Natural killer cell (primary cell): Measurements from ENCODE around the gene ASIP. TPM values are rescaled to one million over a fixed set of nuclear protein-coding genes. Genes with fewer than 3 reads are reported as not detected.

Experiments used
- ATAC-seq, 3 donors: fragments of 150-1000 bp in 2 of 3; fragments of 200-7000 bp in 1 of 3; cut with Tn5 transposase; 1 replicate in 1 of 3; 2 replicates in 2 of 3; pipeline ENCODE4 v1.10.0; 2021; ENCODE audit warnings: mild to moderate bottlenecking in 2 of 3, moderate library complexity in 2 of 3
- DNase-seq, 2 donors: peaks; one replicate each; pipeline versions ENCODE4 v3.0.0 to v3.0.0-alpha.2; 2013 to 2021; ENCODE audit warnings: mixed read lengths in 1 of 2
- H3K27ac ChIP-seq: one replicate; pipeline ENCODE4 v1.5.1; 2013; ENCODE audit warnings: mild to moderate bottlenecking, low read length
- H3K27me3 ChIP-seq: one replicate; pipeline ENCODE4 v1.6.1; 2013; ENCODE audit warnings: low read length; ENCODE audit not compliant: control insufficient read depth, insufficient read depth
- H3K36me3 ChIP-seq: one replicate; pipeline ENCODE4 v1.6.1; 2013; ENCODE audit warnings: low read length; ENCODE audit not compliant: control insufficient read depth, insufficient read depth
- H3K4me1 ChIP-seq: one replicate; pipeline ENCODE4 v1.6.1; 2013; ENCODE audit warnings: low read length; ENCODE audit not compliant: control insufficient read depth, insufficient read depth
- H3K4me3 ChIP-seq: one replicate; pipeline ENCODE4 v1.5.1; 2013; ENCODE audit warnings: low read length
- H3K9me3 ChIP-seq: one replicate; pipeline ENCODE4 v1.6.1; 2013; ENCODE audit warnings: low read length; ENCODE audit not compliant: control insufficient read depth, insufficient read depth
- H3K27ac Mint-ChIP-seq, 2 donors: one replicate each; pipeline ENCODE4 v1.8.0; 2022; ENCODE audit warnings: mild to moderate bottlenecking in 2 of 2, mixed read lengths in 2 of 2, moderate library complexity in 1 of 2
- H3K27me3 Mint-ChIP-seq, 2 donors: one replicate each; pipeline ENCODE4 v1.8.0; 2022; ENCODE audit warnings: low read depth in 2 of 2, mixed read lengths in 2 of 2
- H3K36me3 Mint-ChIP-seq: one replicate; pipeline ENCODE4 v1.8.0; 2022; ENCODE audit warnings: mixed read lengths
- H3K4me1 Mint-ChIP-seq, 2 donors: one replicate each; pipeline ENCODE4 v1.8.0; 2022; ENCODE audit warnings: mixed read lengths in 2 of 2
- H3K4me3 Mint-ChIP-seq: one replicate; pipeline ENCODE4 v1.8.0; 2022; ENCODE audit warnings: mild to moderate bottlenecking, moderate library complexity, mixed read lengths
- H3K9me3 Mint-ChIP-seq, 2 donors: one replicate each; pipeline ENCODE4 v1.8.0; 2022; ENCODE audit warnings: mixed read lengths in 2 of 2
- CTCF ChIP-seq: fragments of 200-600 bp; IDR thresholded peaks from one replicate; pipeline ENCODE4 v1.8.0; 2022; ENCODE audit warnings: antibody characterized with exemption
- WGBS: methylation state at CpG from one replicate; pipeline ENCODE4 v1.1.7; 2013; ENCODE audit warnings: missing lambda C conversion rate; ENCODE audit not compliant: insufficient coverage; 5-methylcytosine and 5-hydroxymethylcytosine counted together
- intact Hi-C: fragments of 100-400 bp; cut with micrococcal nuclease; formaldehyde crosslinking; loops from one replicate; pipeline ENCODE4 v1.14.2; 2022
- total RNA-seq, 4 donors: library from RNA; stranded (reverse); fragments of 120-200 nt in 1 of 4; gene quantifications; one replicate each; pipeline versions ENCODE4 v1.2.3 to v1.2.4, GENCODE V29; 2013 to 2022

Gene ASIP
- total RNA-seq, 3 donors from 2014 or later (not counting 1 experiment from before 2014, with no cell fraction given) = not detected

GRCh38 chr20:34312024-34312460, 70.8 kb downstream of the ASIP start:
- Mint-ChIP-seq H3K9me3 (no peaks in the 10 kb centered on the region), H3K27me3 (peaks cover 6 to 10% of the 10 kb centered on the region in 2 donors), H3K27ac (no peak overlapping the region), H3K4me3 (no peak overlapping the region), H3K4me1 (peaks cover 13 to 18% of the 10 kb centered on the region in 2 donors), H3K36me3 (no peaks in the 10 kb centered on the region)
- Histone ChIP-seq H3K4me1 (peaks cover 22% of the 10 kb centered on the region), H3K27ac (no peak overlapping the region), H3K27me3 (peaks cover 10% of the 10 kb centered on the region), H3K9me3 (no peaks in the 10 kb centered on the region), H3K4me3 (no peak overlapping the region), H3K36me3 (no peaks in the 10 kb centered on the region)
- ATAC-seq = no peak
- no peak for TF ChIP-seq CTCF
- intact Hi-C loops = loop anchor here (1.0 to 2.0 kb wide), 5 partner anchors 9 to 457 kb away; partner anchors contain the start of gene AHCY
- DNase-seq = no peak
- 15% methylated on average over 11 of the region's 11 CpGs for WGBS

GRCh38 chr20:34312544-34313217, 71.5 kb downstream of the ASIP start:
- peaks cover 13 to 18% of the 10 kb centered on the region in 2 donors for H3K4me1 Mint-ChIP-seq
- Histone ChIP-seq H3K27me3 (peaks cover 10% of the 10 kb centered on the region), H3K27ac (no peak overlapping the region), H3K36me3 (no peaks in the 10 kb centered on the region), H3K4me3 (no peak overlapping the region), H3K9me3 (no peaks in the 10 kb centered on the region), H3K4me1 (peaks cover 22% of the 10 kb centered on the region)
- H3K36me3 Mint-ChIP-seq = no peaks in the 10 kb centered on the region
- peak; percentile 100 for TF ChIP-seq CTCF
- no peak overlapping the region for H3K27ac Mint-ChIP-seq
- DNase-seq (peak; percentile 84 to 94), ATAC-seq (peak; percentile 100)
- H3K4me3 Mint-ChIP-seq = no peak overlapping the region
- no peaks in the 10 kb centered on the region for H3K9me3 Mint-ChIP-seq
- H3K27me3 Mint-ChIP-seq = peaks cover 6 to 10% of the 10 kb centered on the region in 2 donors
- intact Hi-C loops = loop anchor here (1.0 to 2.0 kb wide), 5 partner anchors 9 to 457 kb away; partner anchors contain the start of gene AHCY
- 11% methylated on average over 14 of the region's 14 CpGs for WGBS

- Mint-ChIP-seq H3K27ac (no peak overlapping the region), H3K27me3 (peaks cover 6 to 10% of the 10 kb centered on the region in 2 donors), H3K36me3 (no peaks in the 10 kb centered on the region), H3K4me1 (peaks cover 13 to 18% of the 10 kb centered on the region in 2 donors), H3K9me3 (no peaks in the 10 kb centered on the region), H3K4me3 (no peak overlapping the region)
- WGBS = 85% methylated on average over 3 of the region's 3 CpGs
- TF ChIP-seq CTCF = no peak
- DNase-seq (no peak), ATAC-seq (no peak)
- no peak overlapping the region for H3K4me3 ChIP-seq
- H3K36me3 ChIP-seq = no peaks in the 10 kb centered on the region
- H3K4me1 ChIP-seq = peaks cover 22% of the 10 kb centered on the region
- no peak overlapping the region for H3K27ac ChIP-seq
- no peaks in the 10 kb centered on the region for H3K9me3 ChIP-seq
- intact Hi-C loops = no loop called here
- H3K27me3 ChIP-seq = peaks cover 10% of the 10 kb centered on the region
Observed at GRCh38 chr20:34315236-34315635, 74.0 kb downstream of the ASIP start.
